Kidney epithelial cell (primary cell): Measurements from ENCODE around the gene LRRC27. TPM values are rescaled to one million over a fixed set of nuclear protein-coding genes. Genes with fewer than 3 reads are reported as not detected.

Experiments used
- DNase-seq: peaks from one replicate; pipeline ENCODE4 v3.0.0-alpha.2; 2010; ENCODE audit warnings: low read depth
- H3K27me3 ChIP-seq: 2 replicates; pipeline ENCODE4 v1.6.0; 2011; ENCODE audit warnings: low read length; ENCODE audit not compliant: control insufficient read depth, insufficient read depth
- H3K36me3 ChIP-seq: 2 replicates; pipeline ENCODE4 v1.5.1; 2011; ENCODE audit warnings: low read length; ENCODE audit not compliant: control insufficient read depth, insufficient read depth
- H3K4me3 ChIP-seq: 2 replicates; pipeline ENCODE4 v1.5.1; 2011; ENCODE audit warnings: low read depth, mild to moderate bottlenecking, control low read depth, low read length
- CTCF ChIP-seq: IDR thresholded peaks from 2 replicates; pipeline ENCODE4 v1.5.1; 2011; ENCODE audit warnings: mild to moderate bottlenecking, moderate library complexity, low read length, control low read depth, inconsistent platforms; ENCODE audit not compliant: insufficient read depth, poor library complexity, severe bottlenecking
- total RNA-seq: library from RNA; depleted of rRNA; stranded (reverse); fragments of >200 nt; gene quantifications from 2 replicates; pipeline ENCODE4 v1.2.3, GENCODE V29; 2015

LRRC27 gene
- total RNA-seq, 1 donor from 2014 or later, result 13.3 TPM

DNA sequence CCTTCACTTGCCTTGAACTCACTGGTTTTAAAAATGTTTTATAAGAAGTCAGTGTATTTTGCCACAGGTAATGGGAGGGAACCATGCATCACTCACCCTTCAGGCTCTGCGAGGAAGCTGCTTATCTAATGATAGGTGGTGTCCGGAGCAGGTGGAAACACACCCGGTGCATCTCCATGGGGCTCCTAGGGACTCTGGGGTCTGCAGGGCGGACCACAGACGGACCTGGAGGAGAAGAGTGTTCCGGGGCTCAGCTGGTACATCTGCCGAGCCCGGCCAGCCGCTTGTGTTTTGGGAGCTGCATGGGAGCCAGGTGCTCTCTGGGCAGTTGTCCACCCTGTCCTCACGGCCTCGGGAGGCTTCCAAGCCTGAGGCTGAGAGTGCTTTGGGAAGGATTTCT, 7.3 kb downstream of the LRRC27 start:
- Histone ChIP-seq H3K27me3 (no peaks in the 10 kb centered on the region), H3K36me3 (no peaks in the 10 kb centered on the region), H3K4me3 (no peak overlapping the region)
- no peak for TF ChIP-seq CTCF
- DNase-seq, result no peak

- DNase-seq, result no peak
- no peak for TF ChIP-seq CTCF
- Histone ChIP-seq H3K4me3 (no peak overlapping the region), H3K36me3 (no peaks in the 10 kb centered on the region), H3K27me3 (no peaks in the 10 kb centered on the region)
Observed at GRCh38 chr10:132341017-132341416, 9.0 kb downstream of the LRRC27 start.

GRCh38 chr10:132341781-132342180, 9.8 kb downstream of the LRRC27 start:
- no peak for DNase-seq
- Histone ChIP-seq H3K4me3 (no peak overlapping the region), H3K36me3 (no peaks in the 10 kb centered on the region), H3K27me3 (no peaks in the 10 kb centered on the region)
- TF ChIP-seq CTCF, result no peak

DNA sequence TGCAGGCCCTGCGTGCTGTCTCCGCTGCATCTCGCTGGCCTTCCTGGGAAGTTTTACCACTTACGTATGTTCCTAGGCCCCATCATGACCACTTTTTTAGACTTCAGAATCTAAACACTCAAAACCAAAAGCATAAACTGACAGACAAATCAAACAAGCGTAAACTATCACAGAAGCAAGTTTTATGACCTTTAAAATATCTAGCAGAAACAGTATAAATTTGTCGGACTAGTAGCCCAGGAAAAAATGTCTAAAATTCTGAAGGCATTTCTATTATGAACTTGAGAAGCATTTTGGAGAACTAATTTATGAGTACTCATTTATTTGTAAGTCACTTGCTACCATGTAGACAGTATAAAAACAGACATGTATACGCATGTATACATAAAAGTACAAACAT, 10.6 kb downstream of the LRRC27 start:
- no peaks in the 10 kb centered on the region for H3K27me3 ChIP-seq
- no peak overlapping the region for H3K4me3 ChIP-seq
- no peaks in the 10 kb centered on the region for H3K36me3 ChIP-seq
- no peak for DNase-seq
- TF ChIP-seq CTCF, result no peak

DNA sequence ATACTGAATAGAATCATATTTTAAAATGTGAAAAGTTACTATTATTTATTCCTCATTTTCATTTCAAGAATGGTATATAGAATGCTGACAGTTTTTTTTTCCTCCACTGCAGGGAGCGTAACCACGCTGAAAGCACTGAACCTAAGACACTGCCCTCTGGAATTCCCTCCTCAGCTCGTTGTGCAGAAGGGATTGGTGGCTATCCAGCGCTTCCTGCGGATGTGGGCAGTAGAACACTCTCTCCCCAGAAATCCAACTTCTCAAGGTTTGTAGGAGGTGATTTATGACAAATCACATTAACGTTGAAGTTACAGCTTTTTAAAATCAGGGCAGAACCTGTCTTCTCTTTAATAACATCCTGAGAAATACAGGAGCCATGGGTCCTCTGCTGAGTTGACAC, 12.4 kb downstream of the LRRC27 start:
- no peak for DNase-seq
- H3K36me3 ChIP-seq, result no peaks in the 10 kb centered on the region
- no peak overlapping the region for H3K4me3 ChIP-seq
- no peak for TF ChIP-seq CTCF
- no peaks in the 10 kb centered on the region for H3K27me3 ChIP-seq

- no peak for TF ChIP-seq CTCF
- Histone ChIP-seq H3K27me3 (no peaks in the 10 kb centered on the region), H3K4me3 (no peak overlapping the region), H3K36me3 (no peaks in the 10 kb centered on the region)
- DNase-seq, result no peak
Observed at GRCh38 chr10:132345345-132345744, 13.4 kb downstream of the LRRC27 start.
